Uterus (tissue), 4 donors: ENCODE measurements around the gene CA12. TPM values are rescaled to one million over a fixed set of nuclear protein-coding genes. Genes with fewer than 3 reads are reported as not detected.

Experiments used
- DNase-seq, 2 donors: peaks; one replicate each; pipeline ENCODE4 v3.0.0-alpha.2; 2019 to 2020
- H3K27ac ChIP-seq, 2 donors: fragments of 200-600 bp; sonication (generic); 1 replicate in 1 of 2; 2 replicates in 1 of 2; pipeline ENCODE4 v1.5.1; 2016 to 2018
- H3K27me3 ChIP-seq, 2 donors: fragments of 200-600 bp; sonication (generic); one replicate each; pipeline ENCODE4 v1.5.1; 2018 to 2019; ENCODE audit warnings: control low read depth in 1 of 2
- H3K36me3 ChIP-seq, 2 donors: fragments of 200-600 bp; sonication (generic); one replicate each; pipeline ENCODE4 v1.5.1; 2019; ENCODE audit warnings: control low read depth in 1 of 2
- H3K4me1 ChIP-seq, 2 donors: fragments of 200-600 bp; sonication (generic); one replicate each; pipeline ENCODE4 v1.5.1; 2018 to 2019; ENCODE audit warnings: control low read depth in 1 of 2
- H3K4me3 ChIP-seq, 2 donors: fragments of 200-600 bp; sonication (generic); 1 replicate in 1 of 2; 2 replicates in 1 of 2; pipeline ENCODE4 v1.5.1; 2018 to 2019; ENCODE audit warnings: mild to moderate bottlenecking in 1 of 2
- H3K9me3 ChIP-seq, 2 donors: fragments of 200-600 bp; sonication (generic); one replicate each; pipeline ENCODE4 v1.5.1; 2019; ENCODE audit warnings: control low read depth in 1 of 2
- CTCF ChIP-seq, 4 experiments: fragments of 200-600 bp in 2 of 4; fragments of 450-650 bp in 2 of 4; sonication (generic) in 2 of 4; IDR thresholded peaks; one replicate each; pipeline ENCODE4 v1.5.1; 2016 to 2019; ENCODE audit warnings: antibody characterized with exemption in 4 of 4, mild to moderate bottlenecking in 2 of 4, moderate library complexity in 1 of 4
- POLR2A ChIP-seq, 2 donors: fragments of 450-650 bp; IDR thresholded peaks; one replicate each; pipeline ENCODE4 v1.6.1; 2016; ENCODE audit warnings: antibody characterized with exemption in 2 of 2, mild to moderate bottlenecking in 1 of 2, moderate library complexity in 1 of 2
- intact Hi-C: fragments of 100-400 bp; cut with DNase I; formaldehyde crosslinking; loops from one replicate; pipeline ENCODE4 v1.15.1; 2023; ENCODE audit warnings: low total_unique reads
- total RNA-seq, 4 donors: library from RNA; depleted of rRNA in 3 of 4; stranded (reverse); fragments of >200 nt in 3 of 4; gene quantifications; one replicate each; pipeline versions ENCODE4 v1.1.0 to v1.2.4, GENCODE V29; 2014 to 2023
- donor health status: DM: yes; HTN: yes; CAD: no.

The CA12 gene
- total RNA-seq, 4 donors from 2014 or later = 0.29 to 11.8 (median 8.0) TPM

GRCh38 chr15:63407612-63408011, 26.0 kb upstream of the CA12 start:
- TF ChIP-seq POLR2A (IDR thresholded peaks at IDR 0.05) (no peak), CTCF (IDR thresholded peaks at IDR 0.05) (no peak)
- no peaks in the 10 kb centered on the region for H3K36me3 ChIP-seq
- DNase-seq = no peak
- no peaks in the 10 kb centered on the region for H3K4me1 ChIP-seq
- intact Hi-C loops = no loop called here
- no peak overlapping the region for H3K27ac ChIP-seq
- H3K9me3 ChIP-seq = no peaks in the 10 kb centered on the region
- no peak overlapping the region for H3K4me3 ChIP-seq
- H3K27me3 ChIP-seq = no peaks in the 10 kb centered on the region

- H3K27me3 ChIP-seq = no peaks in the 10 kb centered on the region
- H3K4me3 ChIP-seq = no peak overlapping the region
- no peaks in the 10 kb centered on the region for H3K4me1 ChIP-seq
- no peak overlapping the region for H3K27ac ChIP-seq
- no peaks in the 10 kb centered on the region for H3K9me3 ChIP-seq
- no peak for DNase-seq
- H3K36me3 ChIP-seq = no peaks in the 10 kb centered on the region
- intact Hi-C loops = no loop called here
- no peak for TF ChIP-seq POLR2A (IDR thresholded peaks at IDR 0.05)
- TF ChIP-seq CTCF (IDR thresholded peaks at IDR 0.05) = no peak
These were observed 24.2 kb upstream of the CA12 start for GRCh38 chr15:63405683-63406390.

- TF ChIP-seq CTCF (IDR thresholded peaks at IDR 0.05) (no peak), POLR2A (IDR thresholded peaks at IDR 0.05) (no peak)
These were observed 23.5 kb upstream of the CA12 start for GRCh38 chr15:63405159-63405558.

GRCh38 chr15:63403254-63403945, 21.8 kb upstream of the CA12 start:
- H3K27ac ChIP-seq = no peak overlapping the region
- H3K4me3 ChIP-seq = no peak overlapping the region
- TF ChIP-seq CTCF (IDR thresholded peaks at IDR 0.05) = no peak
- no peak for TF ChIP-seq POLR2A (IDR thresholded peaks at IDR 0.05)
- DNase-seq = no peak
- H3K9me3 ChIP-seq = no peaks in the 10 kb centered on the region
- H3K4me1 ChIP-seq = no peaks in the 10 kb centered on the region
- intact Hi-C loops = loop anchor here (5.0 kb wide), 1 partner anchor 116 kb away; no protein-coding TSS in a partner anchor
- H3K27me3 ChIP-seq = no peaks in the 10 kb centered on the region
- H3K36me3 ChIP-seq = no peaks in the 10 kb centered on the region

More at GRCh38 chr15:63405159-63405558, 23.5 kb upstream of the CA12 start:
- Histone ChIP-seq H3K27me3 (no peaks in the 10 kb centered on the region), H3K4me3 (no peak overlapping the region), H3K9me3 (no peaks in the 10 kb centered on the region), H3K36me3 (no peaks in the 10 kb centered on the region), H3K27ac (no peak overlapping the region), H3K4me1 (no peaks in the 10 kb centered on the region)
- no peak for DNase-seq
- intact Hi-C loops = no loop called here
